PC-3 (cell line): ENCODE results near the gene FLT3. TPM values are rescaled to one million over a fixed set of nuclear protein-coding genes. Genes with fewer than 3 reads are reported as not detected.

Experiments used
- ATAC-seq: fragments of 200-7000 bp; cut with Tn5 transposase; 2 replicates; pipeline ENCODE4 v1.9.1; 2020; ENCODE audit warnings: mild to moderate bottlenecking, moderate library complexity
- BruUV-seq: library from RNA; stranded (reverse); fragments of 400-500 nt; replicated peaks from 2 replicates; lab custom pipeline; 2021; lab: Mats Ljungman, UMichigan
- CTCF ChIA-PET: fragments of 300-600 bp; sonication (Branson Sonifier 250); formaldehyde crosslinking; loops from one replicate; lab custom pipeline; 2022; ENCODE audit warnings: antibody characterized with exemption; lab: Charles Lee
- POLR2A ChIA-PET: fragments of 300-600 bp; sonication (Branson Sonifier 250); formaldehyde crosslinking; loops from one replicate; lab custom pipeline; 2022; ENCODE audit warnings: antibody characterized with exemption; ENCODE audit not compliant: unreplicated experiment; lab: Charles Lee
- DNase-seq: peaks from one replicate; pipeline ENCODE4 v3.0.0-alpha.2; 2015
- H2AFZ ChIP-seq: fragments of 300-600 bp; sonication (generic); 2 replicates; pipeline ENCODE4 v1.6.0; 2016; ENCODE audit warnings: antibody characterized with exemption, low read length
- H3F3A ChIP-seq: fragments of 300-600 bp; sonication (generic); one replicate; pipeline ENCODE4 v1.6.0; 2017; ENCODE audit warnings: antibody characterized with exemption, low read length, control low read depth, mild to moderate bottlenecking; ENCODE audit not compliant: unreplicated experiment
- H3K27ac ChIP-seq: fragments of 300-600 bp; sonication (generic); 2 replicates; pipeline ENCODE4 v1.5.1; 2016; ENCODE audit warnings: mild to moderate bottlenecking, low read length
- H3K27me3 ChIP-seq: fragments of 300-600 bp; sonication (generic); 2 replicates; pipeline ENCODE4 v1.6.1; 2016; ENCODE audit warnings: low read length, mixed read lengths
- H3K36me3 ChIP-seq: fragments of 300-600 bp; sonication (generic); 2 replicates; pipeline ENCODE4 v1.6.1; 2016; ENCODE audit warnings: low read depth, mixed run types, low read length, mixed read lengths
- H3K4me1 ChIP-seq: fragments of 300-600 bp; sonication (generic); 2 replicates; pipeline ENCODE4 v1.5.1; 2016; ENCODE audit warnings: low read length; ENCODE audit not compliant: insufficient read depth
- H3K4me2 ChIP-seq: fragments of 300-600 bp; sonication (generic); 2 replicates; pipeline ENCODE4 v1.6.0; 2016; ENCODE audit warnings: low read length
- H3K4me3 ChIP-seq: fragments of 300-600 bp; sonication (generic); 2 replicates; pipeline ENCODE4 v1.5.1; 2016; ENCODE audit warnings: mild to moderate bottlenecking, low read length, mixed read lengths
- H3K79me2 ChIP-seq: fragments of 300-600 bp; sonication (generic); 2 replicates; pipeline ENCODE4 v1.6.1; 2017; ENCODE audit warnings: low read length, mixed read lengths
- H3K9ac ChIP-seq: fragments of 300-600 bp; sonication (generic); 2 replicates; pipeline ENCODE4 v1.6.0; 2016; ENCODE audit warnings: mild to moderate bottlenecking, low read length
- H3K9me2 ChIP-seq: fragments of 300-600 bp; sonication (generic); replicated peaks from 2 replicates; pipeline ENCODE4 v1.6.1; 2016; ENCODE audit warnings: mixed run types, low read length, mixed read lengths
- H3K9me3 ChIP-seq: fragments of 300-600 bp; sonication (generic); 2 replicates; pipeline ENCODE4 v1.6.1; 2016; ENCODE audit warnings: low read length, mixed read lengths
- H4K20me1 ChIP-seq: fragments of 300-600 bp; sonication (generic); 2 replicates; pipeline ENCODE4 v1.6.1; 2016; ENCODE audit warnings: low read length, mixed read lengths
- CTCF ChIP-seq: fragments of 300-600 bp; sonication (generic); conservative IDR thresholded peaks from 2 replicates; pipeline ENCODE4 v1.5.1; 2017; ENCODE audit warnings: antibody characterized with exemption, low read depth, mild to moderate bottlenecking, low read length
- EZH2 ChIP-seq: fragments of 300-600 bp; sonication (generic); IDR thresholded peaks from one replicate; pipeline ENCODE4 v1.6.1; 2017; ENCODE audit warnings: antibody characterized with exemption, mild to moderate bottlenecking, low read length; ENCODE audit not compliant: unreplicated experiment
- EZH2phosphoT487 ChIP-seq: fragments of 300-600 bp; sonication (generic); IDR thresholded peaks from 2 replicates; pipeline ENCODE4 v1.6.1; 2018; ENCODE audit warnings: mild to moderate bottlenecking, antibody characterized with exemption, low read length, borderline replicate concordance
- intact Hi-C: fragments of 100-400 bp; cut with micrococcal nuclease; formaldehyde crosslinking; loops from 2 replicates; pipeline ENCODE4 v1.9.0; 2023
- total RNA-seq: library from RNA; depleted of rRNA; stranded (reverse); fragments of >200 nt; gene quantifications from 2 replicates; pipeline ENCODE4 v1.2.3, GENCODE V29; 2014

Gene FLT3
- total RNA-seq, 1 experiment from 2014 or later: not detected

- intact Hi-C loops: no loop called here
- Histone ChIP-seq H3K4me1 (no peaks in the 10 kb centered on the region), H3K27ac (no peak overlapping the region), H2AFZ (no peak overlapping the region), H4K20me1 (no peaks in the 10 kb centered on the region), H3K36me3 (no peaks in the 10 kb centered on the region), H3K4me2 (no peak overlapping the region), H3K79me2 (no peaks in the 10 kb centered on the region), H3F3A (no peaks in the 10 kb centered on the region), H3K9ac (no peak overlapping the region), H3K9me2 (no peaks in the 10 kb centered on the region), H3K9me3 (no peaks in the 10 kb centered on the region), H3K4me3 (no peak overlapping the region), H3K27me3 (no peaks in the 10 kb centered on the region)
- ChIA-PET POLR2A (no interaction called here), CTCF (no interaction called here)
- no peak for ATAC-seq
- no peak for DNase-seq
- BruUV-seq: no TSS peak
- TF ChIP-seq EZH2phosphoT487 (no peak), EZH2 (no peak), CTCF (no peak)
Measured at GRCh38 chr13:28128926-28129325, 28.6 kb upstream of the FLT3 start.

- ChIA-PET CTCF (no interaction called here), POLR2A (no interaction called here)
- Histone ChIP-seq H3K9ac (no peak overlapping the region), H3K9me3 (no peaks in the 10 kb centered on the region), H3K4me2 (no peak overlapping the region), H3K9me2 (no peaks in the 10 kb centered on the region), H3K27me3 (no peaks in the 10 kb centered on the region), H4K20me1 (no peaks in the 10 kb centered on the region), H3K79me2 (no peaks in the 10 kb centered on the region), H3K27ac (no peak overlapping the region), H3K4me1 (no peaks in the 10 kb centered on the region), H3K36me3 (no peaks in the 10 kb centered on the region), H3F3A (no peaks in the 10 kb centered on the region), H3K4me3 (no peak overlapping the region), H2AFZ (no peak overlapping the region)
- DNase-seq (no peak), ATAC-seq (no peak)
- BruUV-seq: no TSS peak
- intact Hi-C loops: no loop called here
- no peak for TF ChIP-seq CTCF
- no peak for TF ChIP-seq EZH2
- TF ChIP-seq EZH2phosphoT487: no peak
Measured at GRCh38 chr13:28128030-28128429, 27.7 kb upstream of the FLT3 start.

GRCh38 chr13:28121224-28121623 lies 20.8 kb upstream of the FLT3 start:
- Histone ChIP-seq H2AFZ (no peak overlapping the region), H3K4me3 (no peak overlapping the region), H3K4me1 (no peaks in the 10 kb centered on the region), H3F3A (no peaks in the 10 kb centered on the region), H3K9me2 (no peaks in the 10 kb centered on the region), H3K9ac (no peak overlapping the region), H3K36me3 (no peaks in the 10 kb centered on the region), H3K27ac (no peak overlapping the region), H3K9me3 (no peaks in the 10 kb centered on the region), H3K4me2 (no peak overlapping the region), H3K27me3 (no peaks in the 10 kb centered on the region), H3K79me2 (no peaks in the 10 kb centered on the region), H4K20me1 (no peaks in the 10 kb centered on the region)
- POLR2A ChIA-PET: no interaction called here
- BruUV-seq: no TSS peak
- TF ChIP-seq CTCF (no peak), EZH2phosphoT487 (no peak), EZH2 (no peak)
- intact Hi-C loops: no loop called here
- ATAC-seq: no peak
- CTCF ChIA-PET: no interaction called here
- no peak for DNase-seq
